OCI-LY1 (cell line): Measurements from ENCODE around the gene ARHGAP8.

ENCODE experiments used
- H2AFZ ChIP-seq: fragments of 200-600 bp; sonication (generic), shearing (Covaris generic); 2 replicates; pipeline ENCODE4 v1.6.0; 2014; ENCODE audit warnings: antibody characterized with exemption, mild to moderate bottlenecking, low read length
- H3F3A ChIP-seq: fragments of 200-600 bp; sonication (generic), shearing (Covaris generic); 2 replicates; pipeline ENCODE4 v1.6.0; 2014; ENCODE audit warnings: mild to moderate bottlenecking, antibody characterized with exemption, low read length, moderate library complexity; ENCODE audit not compliant: insufficient read depth
- H3K27ac ChIP-seq: fragments of 200-600 bp; sonication (generic); 2 replicates; pipeline ENCODE4 v1.5.1; 2014; ENCODE audit warnings: low read length, mixed run types, mild to moderate bottlenecking, low read depth; ENCODE audit not compliant: poor library complexity, severe bottlenecking
- H3K27me3 ChIP-seq: fragments of 200-600 bp; sonication (generic); 2 replicates; pipeline ENCODE4 v1.6.0; 2014; ENCODE audit warnings: antibody characterized with exemption, mild to moderate bottlenecking, low read length, moderate library complexity; ENCODE audit not compliant: insufficient read depth
- H3K36me3 ChIP-seq: fragments of 200-600 bp; sonication (generic); 2 replicates; pipeline ENCODE4 v1.6.1; 2014; ENCODE audit warnings: mild to moderate bottlenecking, antibody characterized with exemption, low read length, moderate library complexity, mixed read lengths; ENCODE audit not compliant: insufficient read depth
- H3K4me1 ChIP-seq: fragments of 200-600 bp; sonication (generic); 2 replicates; pipeline ENCODE4 v1.5.1; 2014; ENCODE audit warnings: mild to moderate bottlenecking, low read length, moderate library complexity; ENCODE audit not compliant: insufficient read depth, severe bottlenecking
- H3K4me2 ChIP-seq: fragments of 200-600 bp; sonication (generic), shearing (Covaris generic); 2 replicates; pipeline ENCODE4 v1.6.1; 2014; ENCODE audit warnings: low read length
- H3K4me3 ChIP-seq: fragments of 200-600 bp; sonication (generic); 2 replicates; pipeline ENCODE4 v1.5.1; 2014; ENCODE audit warnings: low read length, low read depth, mild to moderate bottlenecking, mixed read lengths; ENCODE audit not compliant: poor library complexity, severe bottlenecking
- H3K79me2 ChIP-seq: fragments of 200-600 bp; shearing (Covaris generic); 2 replicates; pipeline ENCODE4 v1.6.1; 2016; ENCODE audit warnings: mixed run types, low read length, mixed read lengths; ENCODE audit not compliant: insufficient read depth
- H3K9ac ChIP-seq: fragments of 200-600 bp; sonication (generic), shearing (Covaris generic); 2 replicates; pipeline ENCODE4 v1.6.1; 2014; ENCODE audit warnings: mild to moderate bottlenecking, low read length, mixed read lengths
- H3K9me2 ChIP-seq: fragments of 200-600 bp; sonication (generic), shearing (Covaris generic); 2 replicates; pipeline ENCODE4 v1.6.1; 2014; ENCODE audit warnings: low read depth, mild to moderate bottlenecking, low read length, mixed read lengths
- H3K9me3 ChIP-seq: fragments of 200-600 bp; shearing (Covaris generic); 2 replicates; pipeline ENCODE4 v1.6.1; 2014; ENCODE audit warnings: low read length, mixed read lengths
- H4K20me1 ChIP-seq: fragments of 200-600 bp; sonication (generic), shearing (Covaris generic); 2 replicates; pipeline ENCODE4 v1.6.0; 2016; ENCODE audit warnings: mild to moderate bottlenecking, low read length; ENCODE audit not compliant: insufficient read depth
- EZH2 ChIP-seq: fragments of 200-600 bp; sonication (generic), shearing (Covaris generic); IDR thresholded peaks from 2 replicates; pipeline ENCODE4 v1.8.0; 2017; ENCODE audit warnings: borderline replicate concordance, mixed run types, mild to moderate bottlenecking, antibody characterized with exemption, low read length, moderate library complexity, mixed read lengths
- TF ChIP-seq, protein P1 (sequence below): fragments of 200-600 bp; sonication (generic), shearing (Covaris generic); IDR thresholded peaks from 2 replicates; pipeline ENCODE4 v1.5.1; 2017; ENCODE audit warnings: mild to moderate bottlenecking, antibody characterized with exemption, low read length, moderate library complexity, mixed read lengths

The ARHGAP8 gene

GRCh38 chr22:44705022-44705297 lies 47.4 kb upstream of the ARHGAP8 start:
- no peak overlapping the region for H3K4me2 ChIP-seq
- H3K4me1 ChIP-seq, result no peaks in the 10 kb centered on the region
- H3K27me3 ChIP-seq, result no peaks in the 10 kb centered on the region; the same call in 1 of the 2 replicates
- H3K4me3 ChIP-seq, result no peak overlapping the region
- TF ChIP-seq EZH2, result no peak
- TF ChIP-seq, protein P1, sequence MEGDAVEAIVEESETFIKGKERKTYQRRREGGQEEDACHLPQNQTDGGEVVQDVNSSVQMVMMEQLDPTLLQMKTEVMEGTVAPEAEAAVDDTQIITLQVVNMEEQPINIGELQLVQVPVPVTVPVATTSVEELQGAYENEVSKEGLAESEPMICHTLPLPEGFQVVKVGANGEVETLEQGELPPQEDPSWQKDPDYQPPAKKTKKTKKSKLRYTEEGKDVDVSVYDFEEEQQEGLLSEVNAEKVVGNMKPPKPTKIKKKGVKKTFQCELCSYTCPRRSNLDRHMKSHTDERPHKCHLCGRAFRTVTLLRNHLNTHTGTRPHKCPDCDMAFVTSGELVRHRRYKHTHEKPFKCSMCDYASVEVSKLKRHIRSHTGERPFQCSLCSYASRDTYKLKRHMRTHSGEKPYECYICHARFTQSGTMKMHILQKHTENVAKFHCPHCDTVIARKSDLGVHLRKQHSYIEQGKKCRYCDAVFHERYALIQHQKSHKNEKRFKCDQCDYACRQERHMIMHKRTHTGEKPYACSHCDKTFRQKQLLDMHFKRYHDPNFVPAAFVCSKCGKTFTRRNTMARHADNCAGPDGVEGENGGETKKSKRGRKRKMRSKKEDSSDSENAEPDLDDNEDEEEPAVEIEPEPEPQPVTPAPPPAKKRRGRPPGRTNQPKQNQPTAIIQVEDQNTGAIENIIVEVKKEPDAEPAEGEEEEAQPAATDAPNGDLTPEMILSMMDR, result no peak
- H3K9me2 ChIP-seq, result no peaks in the 10 kb centered on the region
- H4K20me1 ChIP-seq, result no peaks in the 10 kb centered on the region
- no peaks in the 10 kb centered on the region for H3F3A ChIP-seq
- no peaks in the 10 kb centered on the region for H3K36me3 ChIP-seq
- no peak overlapping the region for H3K27ac ChIP-seq
- no peaks in the 10 kb centered on the region for H3K79me2 ChIP-seq
- no peaks in the 10 kb centered on the region for H3K9me3 ChIP-seq
- H2AFZ ChIP-seq, result no peak overlapping the region
- H3K9ac ChIP-seq, result no peak overlapping the region

DNA sequence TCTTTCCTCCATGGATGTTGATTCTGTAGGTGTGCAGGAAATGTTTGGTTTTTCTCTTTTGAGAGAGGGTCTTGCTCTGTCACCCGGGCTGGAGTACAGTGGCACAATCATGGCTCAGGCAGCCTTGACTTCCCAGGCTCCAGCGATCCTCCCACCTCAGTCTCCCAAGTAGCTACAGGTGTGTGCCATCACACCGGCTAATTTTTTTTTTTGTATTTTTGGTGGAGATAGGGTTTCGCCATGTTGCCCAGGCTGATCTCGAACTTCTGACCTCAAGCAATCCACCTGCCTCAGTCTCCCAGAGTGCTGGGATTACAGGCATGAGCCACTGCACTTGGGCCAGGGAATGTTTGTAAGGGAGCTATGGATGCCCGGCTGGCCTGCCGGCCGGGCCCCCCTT lies 45.9 kb upstream of the ARHGAP8 start:
- no peaks in the 10 kb centered on the region; the same call in 1 of the 2 replicates for H3K27me3 ChIP-seq
- H3K9ac ChIP-seq, result no peak overlapping the region
- no peak overlapping the region for H3K4me2 ChIP-seq
- H3F3A ChIP-seq, result no peaks in the 10 kb centered on the region
- no peaks in the 10 kb centered on the region for H3K79me2 ChIP-seq
- H4K20me1 ChIP-seq, result no peaks in the 10 kb centered on the region
- H3K27ac ChIP-seq, result no peak overlapping the region
- no peaks in the 10 kb centered on the region for H3K36me3 ChIP-seq
- no peaks in the 10 kb centered on the region for H3K9me3 ChIP-seq
- H3K4me3 ChIP-seq, result no peak overlapping the region
- no peak for TF ChIP-seq EZH2
- TF ChIP-seq, protein P1, result no peak
- H2AFZ ChIP-seq, result no peak overlapping the region
- no peaks in the 10 kb centered on the region for H3K4me1 ChIP-seq
- no peaks in the 10 kb centered on the region for H3K9me2 ChIP-seq

GRCh38 chr22:44707178-44707577 lies 45.2 kb upstream of the ARHGAP8 start:
- no peaks in the 10 kb centered on the region; the same call in 1 of the 2 replicates for H3K27me3 ChIP-seq
- no peaks in the 10 kb centered on the region for H3K79me2 ChIP-seq
- no peaks in the 10 kb centered on the region for H3K9me3 ChIP-seq
- H3K4me1 ChIP-seq, result no peaks in the 10 kb centered on the region
- TF ChIP-seq, protein P1, result no peak
- no peak for TF ChIP-seq EZH2
- no peaks in the 10 kb centered on the region for H3K9me2 ChIP-seq
- H3K36me3 ChIP-seq, result no peaks in the 10 kb centered on the region
- no peak overlapping the region for H3K4me3 ChIP-seq
- H3K9ac ChIP-seq, result no peak overlapping the region
- H3K4me2 ChIP-seq, result no peak overlapping the region
- no peak overlapping the region for H3K27ac ChIP-seq
- no peak overlapping the region for H2AFZ ChIP-seq
- no peaks in the 10 kb centered on the region for H3F3A ChIP-seq
- H4K20me1 ChIP-seq, result no peaks in the 10 kb centered on the region
